Lung (tissue), 12 donors: ENCODE measurements around the gene CDK14. TPM values are rescaled to one million over a fixed set of nuclear protein-coding genes. Genes with fewer than 3 reads are reported as not detected.

Experiments
- ATAC-seq: fragments of 200-7000 bp; cut with Tn5 transposase; one replicate; pipeline ENCODE4 v1.9.1; 2020; ENCODE audit warnings: moderate number of reproducible peaks; ENCODE audit not compliant: insufficient read depth, low FRiP score
- DNase-seq, 3 donors: peaks; one replicate each; pipeline ENCODE4 v3.0.0-alpha.2; 2013 to 2017
- H3K27ac ChIP-seq, 2 donors: one replicate each; pipeline ENCODE4 v1.5.1; 2013; ENCODE audit warnings: mild to moderate bottlenecking in 2 of 2, moderate library complexity in 2 of 2, control low read depth in 1 of 2, inconsistent platforms in 1 of 2, low read depth in 1 of 2, low read length in 1 of 2
- H3K27me3 ChIP-seq, 3 donors: one replicate each; pipeline ENCODE4 v1.5.1; 2013; ENCODE audit warnings: low read length in 2 of 3; ENCODE audit not compliant: control insufficient read depth in 3 of 3, insufficient read depth in 3 of 3
- H3K36me3 ChIP-seq, 4 donors: one replicate each; pipeline ENCODE4 v1.5.1; 2013; ENCODE audit warnings: low read length in 4 of 4, mild to moderate bottlenecking in 1 of 4, moderate library complexity in 1 of 4; ENCODE audit not compliant: control insufficient read depth in 4 of 4, insufficient read depth in 4 of 4
- H3K4me1 ChIP-seq, 5 donors: one replicate each; pipeline ENCODE4 v1.5.1; 2013; ENCODE audit warnings: low read length in 5 of 5, mild to moderate bottlenecking in 2 of 5, moderate library complexity in 1 of 5; ENCODE audit not compliant: control insufficient read depth in 5 of 5, insufficient read depth in 5 of 5
- H3K4me3 ChIP-seq: one replicate; pipeline ENCODE4 v1.5.1; 2013; ENCODE audit warnings: mild to moderate bottlenecking, control low read depth, moderate library complexity
- H3K9ac ChIP-seq, 2 donors: one replicate each; pipeline ENCODE4 v1.5.1; 2013; ENCODE audit warnings: low read length in 2 of 2, control low read depth in 1 of 2; ENCODE audit not compliant: insufficient read depth in 1 of 2
- H3K9me3 ChIP-seq, 4 donors: one replicate each; pipeline ENCODE4 v1.5.1; 2013; ENCODE audit warnings: low read length in 3 of 4, mild to moderate bottlenecking in 1 of 4, moderate library complexity in 1 of 4; ENCODE audit not compliant: control insufficient read depth in 4 of 4, insufficient read depth in 3 of 4
- WGBS, 2 donors: extraction: QIAGEN DNeasy Blood & Tissue Kit; methylation state at CpG; one replicate each; pipeline ENCODE4 v1.1.7; 2013; 5-methylcytosine and 5-hydroxymethylcytosine counted together
- polyA plus RNA-seq, 2 donors: library from polyadenylated mRNA; stranded (reverse); fragments of 200-250 nt; gene quantifications; one replicate each; pipeline ENCODE4 v1.2.1, GENCODE V29; 2013
- total RNA-seq, 2 donors: library from RNA; depleted of rRNA in 1 of 2; stranded (reverse); fragments of >200 nt in 1 of 2; gene quantifications; one replicate each; pipeline ENCODE4 v1.2.1, GENCODE V29; 2014 to 2021
- TF ChIP-seq, protein P1 (sequence below): IDR thresholded peaks from 2 replicates; pipeline ENCODE4 v1.5.1; 2012; ENCODE audit warnings: mild to moderate bottlenecking; ENCODE audit errors: control extremely low read depth, extremely low read depth
- donor health status: control.
- donor health status: control.
- donor health status: Bipolar disorder and iron deficiency.
- donor health status: healthy.
- donor health status: DM: yes; HTN: yes; CAD: no.

The CDK14 gene
- total and polyA plus RNA-seq, 4 donors: 4.3 to 117 (median 18.9) TPM

DNA sequence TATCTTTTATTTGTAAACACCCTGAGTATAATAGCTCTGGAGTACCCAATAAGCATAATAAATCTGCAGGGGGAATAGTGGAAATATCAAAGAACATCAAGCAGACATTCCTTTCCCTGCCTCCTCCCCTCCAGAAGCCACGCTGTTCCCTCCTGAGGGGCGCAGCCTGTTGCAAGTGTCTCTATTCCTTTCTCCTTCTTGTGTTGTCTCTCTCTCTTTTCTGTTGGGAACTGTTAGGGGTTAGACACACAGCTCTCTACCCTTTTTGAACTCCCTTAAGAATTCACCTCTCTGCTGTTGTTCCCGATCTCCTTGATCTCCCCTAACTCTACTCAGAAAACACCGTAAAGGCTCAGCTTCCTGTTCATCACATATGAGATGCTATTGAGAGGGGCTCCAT lies 490.1 kb downstream of the CDK14 start:
- 90 to 96% methylated on average over 4 of the region's 4 CpGs for WGBS, 2 donors
- TF ChIP-seq, protein P1, sequence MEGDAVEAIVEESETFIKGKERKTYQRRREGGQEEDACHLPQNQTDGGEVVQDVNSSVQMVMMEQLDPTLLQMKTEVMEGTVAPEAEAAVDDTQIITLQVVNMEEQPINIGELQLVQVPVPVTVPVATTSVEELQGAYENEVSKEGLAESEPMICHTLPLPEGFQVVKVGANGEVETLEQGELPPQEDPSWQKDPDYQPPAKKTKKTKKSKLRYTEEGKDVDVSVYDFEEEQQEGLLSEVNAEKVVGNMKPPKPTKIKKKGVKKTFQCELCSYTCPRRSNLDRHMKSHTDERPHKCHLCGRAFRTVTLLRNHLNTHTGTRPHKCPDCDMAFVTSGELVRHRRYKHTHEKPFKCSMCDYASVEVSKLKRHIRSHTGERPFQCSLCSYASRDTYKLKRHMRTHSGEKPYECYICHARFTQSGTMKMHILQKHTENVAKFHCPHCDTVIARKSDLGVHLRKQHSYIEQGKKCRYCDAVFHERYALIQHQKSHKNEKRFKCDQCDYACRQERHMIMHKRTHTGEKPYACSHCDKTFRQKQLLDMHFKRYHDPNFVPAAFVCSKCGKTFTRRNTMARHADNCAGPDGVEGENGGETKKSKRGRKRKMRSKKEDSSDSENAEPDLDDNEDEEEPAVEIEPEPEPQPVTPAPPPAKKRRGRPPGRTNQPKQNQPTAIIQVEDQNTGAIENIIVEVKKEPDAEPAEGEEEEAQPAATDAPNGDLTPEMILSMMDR: no peak

GRCh38 chr7:91088156-91088555 lies 492.0 kb downstream of the CDK14 start:
- ATAC-seq: no peak
- TF ChIP-seq, protein P1: no peak
- Histone ChIP-seq H3K9me3 (no peaks in the 10 kb centered on the region), H3K27me3 (no peaks in the 10 kb centered on the region), H3K4me3 (no peak overlapping the region), H3K9ac (no peak overlapping the region), H3K36me3 (no peaks in the 10 kb centered on the region), H3K4me1 (peaks cover 0 to 31% (median 7%) of the 10 kb centered on the region in 5 donors), H3K27ac (no peak overlapping the region)
- DNase-seq: no peak
- 61 to 86% methylated on average over 1 of the region's 1 CpG for WGBS, 2 donors

More for the DNA sequence above, 490.1 kb downstream of the CDK14 start:
- peaks cover 0 to 49% (median 7%) of the 10 kb centered on the region in 5 donors for H3K4me1 ChIP-seq
- no peak overlapping the region for H3K4me3 ChIP-seq
- no peak overlapping the region for H3K9ac ChIP-seq
- H3K27ac ChIP-seq: no peak overlapping the region
- DNase-seq (no peak), ATAC-seq (no peak)
- H3K9me3 ChIP-seq: no peaks in the 10 kb centered on the region
- H3K36me3 ChIP-seq: no peaks in the 10 kb centered on the region
- H3K27me3 ChIP-seq: no peaks in the 10 kb centered on the region

DNA sequence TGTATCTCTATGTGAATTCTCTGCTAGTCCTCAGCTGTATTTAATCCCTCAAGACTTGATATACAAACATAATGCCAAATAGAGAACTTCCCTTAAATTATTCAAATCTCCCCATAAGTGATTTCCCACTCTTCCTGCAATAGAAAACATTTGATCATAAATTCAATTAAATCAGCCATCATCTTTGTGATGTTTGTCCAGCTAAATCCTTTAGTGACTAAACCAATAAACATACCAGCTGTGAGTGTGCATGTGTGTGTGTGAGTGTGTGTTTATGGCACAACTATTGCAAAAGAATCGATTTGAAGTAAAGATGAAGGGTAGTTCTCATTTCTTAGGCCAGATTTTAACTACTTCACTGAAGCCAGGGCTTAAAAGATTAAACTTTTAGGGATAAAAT lies 492.6 kb downstream of the CDK14 start:
- Histone ChIP-seq H3K36me3 (no peaks in the 10 kb centered on the region), H3K4me1 (peaks cover 0 to 25% (median 7%) of the 10 kb centered on the region in 5 donors), H3K27ac (no peak overlapping the region), H3K27me3 (no peaks in the 10 kb centered on the region), H3K9me3 (no peaks in the 10 kb centered on the region), H3K9ac (no peak overlapping the region), H3K4me3 (no peak overlapping the region)
- TF ChIP-seq, protein P1: no peak
- ATAC-seq (no peak), DNase-seq (peak in 1 of 3 donors; percentile 53)
- 39 to 47% methylated on average over 1 of the region's 1 CpG for WGBS, 2 donors

DNA sequence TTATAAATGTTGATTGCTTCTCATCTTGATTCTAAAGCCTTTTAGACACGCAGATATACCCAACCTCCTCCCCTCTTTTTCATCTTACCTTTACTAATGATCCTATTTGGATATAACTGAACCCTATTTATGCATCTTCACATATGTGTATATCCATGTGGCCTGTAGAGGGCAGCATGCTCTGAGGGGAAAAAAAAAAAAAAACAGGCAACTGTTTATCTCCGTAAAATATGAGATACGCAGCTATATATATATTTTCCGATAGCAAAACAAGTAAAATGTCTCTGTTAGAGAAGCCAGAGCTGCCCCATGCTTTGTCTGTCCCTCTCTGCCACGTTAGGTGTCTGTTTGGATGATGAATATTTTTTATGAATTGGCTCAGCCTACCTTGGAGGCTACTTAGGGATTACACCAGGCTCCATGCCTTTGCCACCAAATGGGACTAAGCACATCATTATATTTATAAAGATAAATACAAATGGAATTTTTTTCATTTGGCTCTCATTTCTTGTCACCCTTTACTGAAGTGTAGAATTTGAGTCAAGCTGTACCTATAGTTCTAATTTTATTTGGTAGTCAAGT lies 493.4 kb downstream of the CDK14 start:
- TF ChIP-seq, protein P1: peak; percentile 36
- H3K9ac ChIP-seq: peak overlapping the region in 1 of 2 donors; percentile 54
- H3K4me1 ChIP-seq: peaks cover 0 to 19% (median 6%) of the 10 kb centered on the region in 5 donors
- ATAC-seq (peak; percentile 82), DNase-seq (peak; percentile 39 to 88 (median 87))
- no peaks in the 10 kb centered on the region for H3K27me3 ChIP-seq
- no peaks in the 10 kb centered on the region for H3K9me3 ChIP-seq
- 7 to 10% methylated on average over 5 of the region's 5 CpGs for WGBS, 2 donors
- no peak overlapping the region for H3K4me3 ChIP-seq
- no peaks in the 10 kb centered on the region for H3K36me3 ChIP-seq
- peak overlapping the region in 1 of 2 donors; percentile 66 for H3K27ac ChIP-seq
